HG02623 (cell line): ENCODE measurements around the gene SLN.
A peak's percentile ranks its signal among the peaks of the same experiment; 100 is the strongest.

Experiments
- ATAC-seq: cut with Tn5 transposase; IDR thresholded peaks from one replicate; pipeline ENCODE4 v1.9.1; 2021; ENCODE audit warnings: moderate library complexity; ENCODE audit not compliant: unreplicated experiment

Gene SLN

DNA sequence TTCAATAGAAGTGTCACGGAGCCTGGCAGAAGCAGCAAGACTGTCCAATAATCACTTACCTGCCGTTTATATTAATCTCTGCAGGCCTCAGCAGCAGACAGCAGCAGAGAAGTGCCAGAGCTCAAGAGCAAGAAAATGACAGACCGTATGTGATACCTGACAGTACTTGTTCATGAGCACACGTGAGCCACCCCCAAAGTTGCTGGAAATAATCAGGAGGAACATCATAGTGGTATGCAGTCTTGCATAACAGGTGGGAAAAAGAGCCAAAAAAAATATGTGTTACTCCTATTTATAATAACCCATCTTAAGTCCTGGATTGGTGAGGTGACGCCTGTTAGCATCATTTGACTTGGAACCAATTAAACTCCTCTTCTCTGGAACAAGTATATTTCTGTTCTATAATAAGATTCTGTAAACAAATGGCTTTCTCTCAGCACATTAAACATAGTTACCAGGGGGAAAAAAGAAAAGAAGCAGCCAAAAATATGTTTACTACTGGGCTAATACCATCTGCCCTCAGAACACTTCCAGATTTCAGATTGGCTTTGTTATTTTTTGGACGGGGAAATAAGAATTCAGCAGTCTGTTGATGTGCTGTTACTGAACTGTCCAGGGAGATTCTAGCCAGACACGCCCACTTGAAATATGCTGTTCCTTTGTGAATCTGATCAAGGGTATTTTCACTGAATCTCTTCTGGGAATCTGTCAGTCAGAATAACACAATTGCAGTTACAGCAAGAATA lies 7.9 kb upstream of the SLN start:
- ATAC-seq: no peak

DNA sequence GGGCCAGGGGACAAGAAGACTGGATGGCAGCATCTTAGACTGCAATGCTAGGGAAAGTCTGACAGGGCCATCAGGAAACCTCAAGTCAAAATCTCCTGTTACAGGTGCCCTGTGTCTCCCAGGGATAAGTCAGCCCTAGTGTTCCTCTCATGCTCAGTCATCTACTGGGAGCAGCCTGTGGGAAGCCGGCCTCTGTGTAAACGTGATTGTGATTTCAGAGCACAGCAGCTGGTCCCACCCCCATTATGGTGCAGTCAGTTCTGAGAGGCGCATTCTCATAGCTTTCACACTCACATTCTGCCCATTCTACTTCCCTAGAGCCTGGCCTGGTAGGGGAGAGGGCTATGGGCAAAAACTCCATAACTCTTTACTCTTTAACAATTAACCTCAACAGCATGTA lies 7.2 kb upstream of the SLN start:
- no peak for ATAC-seq

DNA sequence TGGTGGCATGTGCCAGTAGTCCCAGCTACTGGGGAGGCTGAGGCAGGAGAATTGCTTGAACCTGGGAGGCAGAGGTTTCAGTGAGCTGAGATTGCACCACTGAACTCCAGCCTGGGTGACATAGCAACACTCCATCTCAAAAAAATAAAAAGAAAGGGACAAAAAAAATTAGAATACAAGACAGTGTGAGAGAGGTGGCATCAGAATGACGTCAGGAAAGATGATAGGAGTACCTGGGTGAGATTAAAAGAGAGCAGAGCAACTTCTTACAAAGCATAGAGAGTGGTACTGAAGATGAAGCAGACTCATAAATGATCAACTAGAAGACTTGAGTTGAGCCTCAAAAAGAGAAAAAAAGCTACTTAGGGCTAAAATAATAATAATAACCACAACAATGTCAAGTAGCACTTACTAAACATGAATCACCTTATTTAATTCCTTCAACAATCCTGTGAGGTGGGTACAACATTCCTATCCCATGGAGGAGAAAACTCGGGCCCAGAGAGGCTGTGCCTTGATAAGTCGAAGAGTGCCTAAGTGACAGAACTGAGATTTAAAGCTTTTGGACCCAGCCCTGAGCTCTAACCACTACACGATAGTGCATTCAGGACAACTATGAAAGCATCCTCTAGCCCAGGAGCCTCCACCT lies 5.2 kb upstream of the SLN start:
- ATAC-seq: no peak

DNA sequence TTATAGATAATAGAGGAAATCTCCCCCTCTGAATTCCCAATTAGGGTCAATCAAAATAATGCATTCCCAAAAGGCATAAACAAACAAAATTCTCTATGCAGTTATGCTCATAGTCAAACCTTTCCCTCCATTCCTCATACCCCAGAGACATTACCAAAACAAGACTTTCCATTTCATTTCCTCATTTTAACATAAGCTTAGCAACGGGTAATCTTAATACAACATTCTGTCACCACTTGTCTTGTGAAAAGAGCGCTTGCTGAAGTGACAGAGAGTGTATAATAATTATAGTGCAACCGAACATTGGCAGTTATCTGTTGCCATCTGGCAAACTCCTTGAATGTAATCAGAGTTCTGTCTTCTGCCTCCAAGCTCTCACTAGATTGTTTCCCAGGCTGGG lies 1.2 kb upstream of the SLN start:
- ATAC-seq: no peak

DNA sequence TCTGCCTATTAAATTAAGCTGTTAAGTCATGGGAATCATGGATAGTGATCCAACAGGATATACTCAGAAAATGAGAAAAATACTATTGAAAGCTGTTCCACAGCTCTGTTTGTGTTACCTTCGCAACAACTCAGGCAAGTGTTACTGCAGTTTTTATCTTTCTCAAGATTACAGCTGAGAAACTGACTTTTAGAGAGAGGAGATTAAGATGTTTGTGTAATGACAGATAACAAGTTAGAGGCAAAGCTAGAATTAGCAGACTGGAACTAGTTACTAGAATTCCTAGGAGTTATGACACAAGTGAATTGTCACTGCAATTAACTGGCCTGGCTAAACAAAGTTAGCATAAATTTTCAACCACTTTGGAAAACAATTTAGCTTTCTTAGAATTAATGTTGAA lies 1.6 kb downstream of the SLN start:
- ATAC-seq: no peak

DNA sequence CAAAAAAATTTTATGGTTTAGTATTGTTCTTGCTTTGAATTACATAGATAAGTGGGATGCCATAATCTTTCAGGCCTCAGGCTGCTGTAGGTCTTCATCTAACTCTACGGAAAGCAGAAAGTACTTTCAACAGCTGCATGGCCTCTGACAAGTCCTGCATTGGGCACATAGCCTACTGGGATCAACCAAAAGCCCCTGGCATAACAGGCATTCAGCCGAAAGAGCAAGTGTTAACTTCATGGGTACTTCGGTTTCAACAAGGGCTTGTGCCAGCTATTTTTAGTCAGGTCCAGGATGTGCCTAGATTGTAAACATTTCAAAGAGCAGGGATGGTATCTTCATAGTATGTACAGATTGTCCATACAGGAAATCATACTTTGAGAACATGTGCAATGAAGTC lies 3.1 kb downstream of the SLN start:
- ATAC-seq: no peak

DNA sequence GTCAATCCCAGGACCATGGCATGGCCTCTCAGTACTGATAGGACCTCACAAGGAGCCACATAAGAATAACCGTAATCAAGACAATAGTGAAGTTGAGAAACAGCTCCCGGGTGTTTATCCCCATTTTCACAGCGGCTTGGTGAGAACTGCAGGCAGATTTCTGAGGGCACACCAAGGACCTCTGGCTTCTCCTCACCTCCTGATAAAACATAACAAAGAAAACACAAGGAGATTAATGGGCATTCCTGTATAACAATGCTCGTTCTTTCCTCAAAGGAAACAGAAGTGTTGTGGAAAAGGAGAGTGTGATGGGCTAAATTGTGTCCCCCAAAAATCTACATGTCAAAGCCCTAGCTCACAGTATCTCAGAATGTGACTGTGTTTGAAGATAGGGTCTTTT lies 4.0 kb downstream of the SLN start:
- ATAC-seq: no peak

DNA sequence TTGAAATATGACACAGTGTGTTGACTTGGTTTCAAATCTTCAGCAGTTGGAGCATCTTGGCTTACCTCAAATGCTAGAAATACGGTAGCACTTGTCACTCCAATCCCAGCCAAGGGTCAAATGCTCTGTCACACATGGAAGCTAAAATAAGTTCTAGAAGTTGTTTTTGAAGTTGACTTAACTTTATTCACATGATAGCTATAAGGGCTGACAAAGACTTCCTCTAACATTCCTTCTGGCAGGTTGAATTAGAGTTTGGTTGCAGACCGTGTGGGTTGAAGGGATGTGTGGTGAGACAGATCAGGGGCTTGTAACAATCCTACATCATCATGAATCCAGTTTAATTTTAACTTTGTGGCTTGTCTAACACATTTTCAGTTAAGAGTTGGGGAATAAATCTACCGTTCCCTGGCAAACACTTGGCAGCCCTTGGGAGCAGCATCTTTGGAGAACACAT lies 4.6 kb downstream of the SLN start:
- ATAC-seq: no peak

DNA sequence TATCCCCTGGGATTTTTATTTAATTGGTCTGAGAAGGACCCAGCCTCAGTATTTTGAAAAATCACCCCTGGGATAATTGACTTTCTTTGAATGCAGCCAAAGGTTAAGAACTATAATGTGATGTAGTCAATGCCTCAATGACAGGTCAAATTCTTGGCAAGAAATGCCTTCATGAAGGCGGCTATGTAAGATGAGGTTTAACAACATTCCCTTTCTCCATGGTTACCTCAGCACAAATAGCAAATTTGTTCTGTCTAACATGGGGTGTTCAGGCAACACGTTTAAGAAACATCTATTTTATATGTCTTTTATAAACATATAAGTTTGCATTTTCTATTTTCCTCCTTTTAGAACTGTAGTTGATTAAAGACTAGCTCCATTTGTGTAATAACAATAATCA lies 5.3 kb downstream of the SLN start:
- ATAC-seq: no peak

DNA sequence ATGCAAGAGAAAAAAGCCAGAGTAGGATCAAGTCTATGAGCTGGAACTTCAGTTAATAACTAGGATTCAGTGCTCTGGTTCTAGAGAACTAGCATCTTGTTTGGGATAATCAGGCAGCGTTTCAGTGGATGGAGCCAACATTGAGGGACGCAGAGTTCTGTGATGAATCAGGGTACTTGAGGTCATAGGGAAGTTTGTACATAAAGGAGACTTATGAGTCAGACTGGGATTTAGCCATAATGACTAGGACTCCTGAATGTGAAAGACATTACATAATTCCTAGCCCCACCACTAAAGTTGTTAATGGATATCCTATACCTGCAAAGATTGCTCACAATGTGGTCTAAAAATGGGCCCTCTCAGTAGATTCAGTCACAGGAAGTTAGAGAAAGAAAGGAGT lies 6.8 kb downstream of the SLN start:
- ATAC-seq: no peak

DNA sequence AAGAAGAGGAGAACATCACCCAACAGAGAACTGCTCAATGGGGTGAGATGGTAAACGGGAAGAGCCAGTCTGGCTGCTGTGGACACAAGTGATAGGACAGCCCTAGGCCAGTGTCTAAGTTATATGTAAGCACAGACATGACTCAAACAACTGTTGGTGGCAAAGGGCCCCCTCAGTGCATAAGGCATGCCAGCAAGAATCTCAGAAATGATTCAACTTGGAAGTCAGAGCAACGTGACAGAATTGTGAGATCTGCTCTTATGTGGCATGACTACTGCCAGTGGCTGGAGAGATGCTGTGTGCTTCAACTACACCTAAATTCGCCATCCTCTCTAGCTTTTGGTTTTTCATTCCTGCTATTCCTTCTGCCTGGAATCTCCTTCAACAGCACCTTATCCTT lies 7.4 kb downstream of the SLN start:
- ATAC-seq: no peak

DNA sequence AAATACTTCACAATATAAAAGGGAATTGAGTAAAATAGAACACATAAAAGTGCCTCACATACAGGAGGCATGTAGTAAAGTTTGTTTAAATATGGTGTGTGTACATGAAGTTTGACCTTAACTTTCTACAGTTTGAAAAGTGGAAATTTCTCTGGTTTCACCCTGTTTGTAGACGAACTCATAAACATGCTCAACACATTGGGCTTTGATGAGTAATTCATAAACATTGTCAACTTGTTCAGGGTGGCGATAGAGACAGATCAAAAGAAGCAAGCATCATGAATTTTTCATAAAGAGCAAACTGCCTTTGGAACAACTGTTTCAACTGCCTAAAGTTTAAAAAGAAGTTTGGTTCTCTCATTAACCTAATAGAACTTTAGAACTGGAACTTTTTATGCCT lies 9.1 kb downstream of the SLN start:
- no peak for ATAC-seq

DNA sequence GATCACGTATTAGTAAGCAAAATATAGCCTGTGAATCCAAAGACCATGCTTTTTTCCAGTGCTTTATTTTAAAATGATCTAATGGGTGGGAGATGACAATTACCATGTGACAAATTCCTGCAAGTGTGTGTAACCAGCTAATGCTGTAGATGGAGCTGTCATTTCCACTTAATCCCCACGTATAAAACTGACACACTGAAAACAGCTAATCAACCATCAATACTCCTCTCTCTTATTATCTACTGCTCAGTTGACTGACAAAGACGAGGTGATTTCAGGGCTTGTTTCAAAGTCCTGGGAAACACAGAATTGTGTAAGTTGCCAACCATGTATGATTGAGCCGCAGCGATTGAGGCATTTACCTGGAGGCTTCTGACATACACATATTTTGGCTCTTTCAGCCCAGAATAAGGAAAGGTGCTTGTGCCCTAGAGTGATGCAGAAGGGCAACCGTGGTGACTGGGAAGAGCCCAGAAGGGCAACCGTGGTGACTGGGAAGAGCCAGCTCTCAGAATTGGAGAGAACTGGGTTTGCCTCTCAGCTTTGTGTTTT lies 9.7 kb downstream of the SLN start:
- no peak for ATAC-seq

DNA sequence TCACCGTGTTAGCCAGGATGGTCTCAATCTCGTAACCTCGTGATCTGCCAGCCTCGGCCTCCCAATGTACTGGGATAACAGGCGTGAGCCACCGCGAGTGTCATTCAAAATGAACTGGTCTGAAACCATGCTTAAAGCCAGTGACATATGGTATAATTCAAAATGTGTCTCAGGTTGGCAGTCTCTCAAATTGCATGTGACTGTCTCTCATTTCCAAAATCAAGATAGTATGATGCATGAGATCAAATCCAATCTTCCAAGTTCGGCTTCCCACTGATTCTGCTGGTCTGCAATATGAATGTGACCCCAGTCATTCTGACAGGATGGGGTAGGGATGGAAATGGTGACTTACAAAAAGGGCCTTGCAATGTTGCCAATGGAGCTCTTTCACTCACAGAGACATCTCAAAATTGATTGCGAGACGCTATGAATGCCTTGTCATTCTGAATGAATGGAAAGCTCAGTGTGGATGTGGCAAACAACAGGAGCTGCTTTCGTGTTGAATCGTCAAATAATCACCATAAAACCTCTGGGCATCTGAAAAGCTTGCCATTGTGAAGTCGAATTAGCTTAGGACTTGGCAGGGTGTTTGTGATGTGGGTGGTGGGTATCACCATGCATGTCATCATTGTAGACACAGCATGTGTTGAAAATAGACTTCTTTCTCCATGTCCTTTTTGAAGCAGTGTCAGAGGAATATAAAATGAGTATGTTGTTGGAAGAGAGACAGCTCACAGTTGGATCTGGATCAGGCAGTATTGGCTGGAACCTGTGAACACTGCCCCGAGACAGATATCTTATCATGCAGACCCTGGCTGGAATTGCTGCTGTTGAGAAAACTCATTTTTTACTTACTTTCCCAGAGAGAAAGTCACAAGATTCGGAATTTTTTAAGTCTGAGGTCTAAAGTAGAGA lies 12.2 kb downstream of the SLN start:
- ATAC-seq: no peak

DNA sequence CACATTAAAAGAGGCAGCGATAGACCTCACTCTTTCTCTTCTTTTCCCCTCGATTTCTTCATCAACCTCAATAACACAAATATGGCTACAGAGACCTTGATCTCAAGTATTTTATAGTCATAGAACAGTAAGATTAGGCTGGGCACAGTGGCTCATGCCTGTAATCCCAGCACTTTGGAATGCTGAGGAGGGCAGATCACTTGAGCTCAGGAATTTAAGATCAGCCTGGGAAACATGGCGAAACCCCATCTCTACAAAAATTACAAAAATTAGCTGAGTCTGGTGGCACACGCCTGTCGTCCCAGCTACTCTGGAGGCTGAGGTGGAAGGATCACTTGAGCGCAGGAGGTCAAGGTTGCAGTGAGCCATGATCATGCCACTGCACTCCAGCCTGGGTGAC lies 14.6 kb downstream of the SLN start:
- no peak for ATAC-seq

DNA sequence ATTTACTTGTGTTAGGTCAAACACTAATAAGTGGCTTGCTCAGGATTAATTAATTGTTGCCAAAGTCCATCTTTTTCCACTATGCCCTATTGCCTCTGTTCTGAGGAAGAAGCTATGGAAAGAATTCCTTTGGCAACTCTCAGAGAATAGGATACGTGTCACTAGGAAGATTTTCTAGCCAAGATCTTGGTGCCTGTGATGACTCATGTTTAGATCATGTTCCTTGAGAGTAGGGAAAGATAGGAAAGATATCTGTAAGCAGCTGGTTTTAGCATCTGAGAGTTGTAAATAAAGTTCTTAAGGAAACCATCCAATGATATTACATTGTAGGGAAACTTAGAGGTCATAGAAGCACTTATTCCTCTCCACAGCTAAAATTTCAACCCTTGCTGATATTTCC lies 15.7 kb downstream of the SLN start:
- no peak for ATAC-seq

DNA sequence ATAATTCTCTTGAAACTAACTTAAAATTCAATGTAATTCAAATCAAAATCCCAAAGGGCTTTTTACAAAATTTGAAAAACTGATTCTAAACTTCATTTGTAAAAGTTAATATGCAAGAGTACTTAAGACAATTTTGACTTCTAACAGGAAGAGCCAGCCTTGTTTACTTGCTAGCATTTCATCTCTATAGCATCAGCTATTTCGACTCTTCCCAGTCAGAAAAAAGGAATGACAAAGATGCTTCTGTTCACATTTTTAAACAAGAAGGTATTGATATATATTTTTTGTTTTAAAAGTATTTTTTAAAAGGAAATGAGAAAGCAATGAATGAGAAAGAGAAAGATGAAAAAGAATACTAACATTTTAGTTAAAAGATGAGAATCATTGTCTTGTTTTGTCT lies 16.4 kb downstream of the SLN start:
- ATAC-seq: no peak

DNA sequence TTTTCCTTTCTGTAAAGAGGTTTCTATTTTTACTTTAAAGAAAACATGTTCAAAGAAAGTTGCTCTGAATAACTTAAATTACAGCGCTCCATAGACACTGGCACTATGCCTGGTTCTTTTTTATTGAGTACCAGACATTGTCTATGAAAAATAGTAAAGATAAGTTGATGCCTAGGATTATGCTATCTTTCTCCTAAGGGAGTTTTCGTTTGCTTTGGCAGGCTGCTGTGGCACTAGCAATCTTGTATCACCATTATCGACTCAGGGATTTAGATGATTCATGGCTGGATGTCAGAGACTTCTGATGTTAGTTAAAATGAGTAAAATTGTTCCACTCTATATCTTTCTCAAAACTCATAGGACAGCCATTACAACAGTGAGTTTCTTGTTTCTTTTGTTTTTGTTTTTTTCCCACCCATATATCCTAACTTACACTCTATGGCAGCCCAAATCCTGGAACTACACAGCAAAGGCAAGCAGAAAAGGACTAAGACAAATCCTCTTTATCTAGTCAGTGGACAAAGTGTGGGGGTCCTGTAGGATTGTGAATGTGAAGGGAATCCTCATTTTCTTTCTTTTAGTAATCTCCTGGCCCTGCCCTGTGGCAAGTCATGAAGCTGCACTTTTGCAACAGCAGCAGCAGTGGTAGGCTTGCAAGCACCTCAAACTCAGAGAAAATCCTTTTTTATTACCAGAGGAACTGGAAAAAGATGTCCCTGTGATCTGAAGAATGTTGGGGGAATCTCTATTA lies 20.7 kb downstream of the SLN start:
- ATAC-seq: no peak

DNA sequence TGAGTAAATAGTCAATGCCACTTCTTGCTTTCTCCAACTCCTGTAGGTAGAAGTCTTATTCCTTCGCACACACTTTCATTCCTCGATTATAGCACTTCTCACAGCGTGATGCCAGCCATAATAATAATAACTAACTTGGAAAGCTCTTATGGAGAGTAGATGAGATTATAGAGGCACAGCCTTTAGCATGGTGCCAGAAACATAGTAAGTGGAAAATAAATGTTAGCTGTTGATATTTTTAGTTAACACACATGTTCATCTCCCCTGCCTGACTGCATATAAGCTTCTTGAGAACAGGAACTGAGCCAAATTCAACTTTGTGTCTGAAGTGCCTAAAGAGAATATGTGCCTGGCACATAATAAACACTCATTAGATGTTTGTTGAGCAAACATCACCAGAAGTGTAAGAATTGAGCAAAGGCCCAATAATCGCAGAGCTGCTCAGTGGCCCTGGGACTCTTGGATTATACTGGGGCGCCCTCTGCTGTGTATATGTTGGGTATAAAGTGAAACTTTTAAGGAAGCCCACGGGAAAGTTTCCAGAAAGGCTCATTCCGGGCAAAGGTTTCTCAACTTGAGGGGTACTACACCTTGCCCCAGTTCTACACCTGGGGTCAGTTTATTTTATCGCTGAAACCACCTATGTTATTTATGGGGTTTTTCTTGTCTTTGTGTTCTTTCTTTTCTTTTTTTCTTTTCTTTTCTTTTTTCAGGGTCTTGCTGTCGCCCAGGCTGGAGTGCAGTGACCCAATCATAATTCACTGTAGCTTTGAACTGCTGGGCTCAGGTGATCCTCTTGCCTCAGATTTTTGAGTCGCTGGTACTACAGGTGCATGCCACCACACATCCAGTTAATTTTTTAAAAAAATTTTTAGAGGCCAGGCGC lies 22.3 kb downstream of the SLN start:
- ATAC-seq: peak; percentile 91
